ENCODE results near the gene ENO2.

GRCh38 chr12:6939191-6939540, 24.8 kb downstream of the ENO2 start:
- TF ChIP-seq POLR2A (IDR thresholded peaks at IDR 0.05; ENCODE audit: low read depth, low read length) (no peak), POLR2AphosphoS5 (IDR thresholded peaks at IDR 0.05; ENCODE audit: low read depth, low read length) (peak; percentile 46), TAF1 (IDR thresholded peaks at IDR 0.05; ENCODE audit: borderline replicate concordance, low read depth, low read length) (no peak)
